SK-N-SH treated with all-trans-retinoic acid at 6 μM for 48 hours (cell line): ENCODE data around the gene ARID5A.

ENCODE experiments used
- ATAC-seq: fragments of 200-7000 bp; cut with Tn5 transposase; 3 replicates; pipeline ENCODE4 v1.9.1; 2020; ENCODE audit warnings: mild to moderate bottlenecking, moderate library complexity
- ARNTL ChIP-seq: fragments of 450-650 bp; formaldehyde crosslinking; IDR thresholded peaks from 2 replicates; pipeline ENCODE4 v1.5.0; 2020; ENCODE audit warnings: low read depth, mild to moderate bottlenecking, moderate library complexity, borderline replicate concordance
- BACH2 ChIP-seq: fragments of 250-450 bp; sonication (Bioruptor Pico); IDR thresholded peaks from 2 replicates; pipeline ENCODE4 v1.9.0; 2021; ENCODE audit warnings: mild to moderate bottlenecking, borderline replicate concordance
- CREB5 ChIP-seq: fragments of 250-450 bp; sonication (Bioruptor Pico); IDR thresholded peaks from 2 replicates; pipeline ENCODE4 v1.5.1; 2020; ENCODE audit warnings: low read depth, mild to moderate bottlenecking, moderate library complexity
- CSRNP3 ChIP-seq: fragments of 250-450 bp; sonication (Bioruptor Pico); IDR thresholded peaks from 2 replicates; pipeline ENCODE4 v1.5.1; 2021; ENCODE audit warnings: mild to moderate bottlenecking, moderate library complexity
- ESRRG ChIP-seq: fragments of 250-450 bp; sonication (Bioruptor Pico); IDR thresholded peaks from 2 replicates; pipeline ENCODE4 v1.6.1; 2021; ENCODE audit warnings: mild to moderate bottlenecking
- GLIS3 ChIP-seq: fragments of 250-450 bp; sonication (Bioruptor Pico); IDR thresholded peaks from 2 replicates; pipeline ENCODE4 v1.5.0; 2020; ENCODE audit warnings: mild to moderate bottlenecking, moderate library complexity
- ISL1 ChIP-seq: fragments of 250-450 bp; sonication (Bioruptor Pico); IDR thresholded peaks from 2 replicates; pipeline ENCODE4 v2.1.2; 2022; ENCODE audit warnings: mild to moderate bottlenecking, moderate library complexity
- OSR1 ChIP-seq: fragments of 250-450 bp; sonication (Bioruptor Pico); IDR thresholded peaks from 2 replicates; pipeline ENCODE4 v1.8.0; 2022; ENCODE audit warnings: moderate library complexity, mild to moderate bottlenecking, inconsistent platforms
- POU6F1 ChIP-seq: fragments of 250-450 bp; sonication (Bioruptor Pico); IDR thresholded peaks from 2 replicates; pipeline ENCODE4 v1.8.0; 2021; ENCODE audit warnings: low read depth, mild to moderate bottlenecking, moderate library complexity, borderline replicate concordance
- PPARA ChIP-seq: fragments of 250-450 bp; sonication (Bioruptor Pico); IDR thresholded peaks from 2 replicates; pipeline ENCODE4 v1.5.0; 2020; ENCODE audit warnings: mild to moderate bottlenecking, borderline replicate concordance
- RARB ChIP-seq: fragments of 250-450 bp; sonication (Bioruptor Pico); IDR thresholded peaks from 2 replicates; pipeline ENCODE4 v1.8.0; 2021; ENCODE audit warnings: mild to moderate bottlenecking, moderate library complexity
- SNAI2 ChIP-seq: fragments of 250-450 bp; sonication (Bioruptor Pico); IDR thresholded peaks from 2 replicates; pipeline ENCODE4 v1.5.0; 2020; ENCODE audit warnings: mild to moderate bottlenecking, moderate library complexity
- TCF4 ChIP-seq: fragments of 250-450 bp; sonication (Bioruptor Pico); IDR thresholded peaks from 2 replicates; pipeline ENCODE4 v1.8.0; 2021; ENCODE audit warnings: mild to moderate bottlenecking, moderate library complexity, borderline replicate concordance
- TOX ChIP-seq: fragments of 250-450 bp; sonication (Bioruptor Pico); IDR thresholded peaks from 2 replicates; pipeline ENCODE4 v1.8.0; 2021; ENCODE audit warnings: mild to moderate bottlenecking, moderate library complexity, borderline replicate concordance
- TSHZ2 ChIP-seq: fragments of 250-450 bp; sonication (Bioruptor Pico); IDR thresholded peaks from 2 replicates; pipeline ENCODE4 v1.5.0; 2020; ENCODE audit warnings: mild to moderate bottlenecking, moderate library complexity
- ZC3H10 ChIP-seq: fragments of 250-450 bp; sonication (Bioruptor Pico); IDR thresholded peaks from 2 replicates; pipeline ENCODE4 v1.5.1; 2021; ENCODE audit warnings: mild to moderate bottlenecking, moderate library complexity
- ZFP3 ChIP-seq: fragments of 250-450 bp; sonication (Bioruptor Pico); IDR thresholded peaks from 2 replicates; pipeline ENCODE4 v1.5.0; 2020; ENCODE audit warnings: mild to moderate bottlenecking, moderate library complexity
- ZFP30 ChIP-seq: fragments of 450-650 bp; formaldehyde crosslinking; IDR thresholded peaks from 2 replicates; pipeline ENCODE4 v1.5.0; 2022; ENCODE audit warnings: mild to moderate bottlenecking, moderate library complexity
- ZNF565 ChIP-seq: fragments of 450-650 bp; formaldehyde crosslinking; conservative IDR thresholded peaks from 2 replicates; pipeline ENCODE4 v1.5.0; 2020; ENCODE audit warnings: low read depth, mild to moderate bottlenecking, moderate library complexity
- ZNF70 ChIP-seq: fragments of 450-650 bp; formaldehyde crosslinking; IDR thresholded peaks from 2 replicates; pipeline ENCODE4 v1.5.0; 2020; ENCODE audit warnings: mild to moderate bottlenecking, moderate library complexity

ARID5A gene

GRCh38 chr2:96528006-96528699 lies 8.4 kb upstream of the ARID5A start:
- no peak for TF ChIP-seq SNAI2 (CRISPR knock-in tag)
- ATAC-seq = no peak

GRCh38 chr2:96528700-96529375 lies 7.7 kb upstream of the ARID5A start:
- ATAC-seq = no peak
- TF ChIP-seq ZFP30 (CRISPR knock-in tag) (no peak), SNAI2 (CRISPR knock-in tag) (no peak), GLIS3 (CRISPR knock-in tag) (no peak), PPARA (no peak), ESRRG (CRISPR knock-in tag) (no peak), ARNTL (CRISPR knock-in tag) (no peak), TCF4 (no peak), ZNF70 (CRISPR knock-in tag) (no peak), TOX (no peak)
- TF ChIP-seq, all 23 proteins: peak for 0

GRCh38 chr2:96529376-96530143 lies 7.0 kb upstream of the ARID5A start:
- no peak for ATAC-seq
- TF ChIP-seq ZC3H10 (CRISPR knock-in tag) (no peak), CSRNP3 (CRISPR knock-in tag) (no peak), ISL1 (CRISPR knock-in tag) (no peak), ZFP3 (CRISPR knock-in tag) (no peak), ZNF70 (CRISPR knock-in tag) (no peak), ZNF565 (CRISPR knock-in tag) (no peak), CREB5 (CRISPR knock-in tag) (no peak), GLIS3 (CRISPR knock-in tag) (no peak), BACH2 (CRISPR knock-in tag) (no peak), TSHZ2 (CRISPR knock-in tag) (no peak), POU6F1 (CRISPR knock-in tag) (no peak), RARB (CRISPR knock-in tag) (no peak), ARNTL (CRISPR knock-in tag) (no peak), SNAI2 (CRISPR knock-in tag) (no peak), PPARA (no peak), OSR1 (CRISPR knock-in tag) (no peak)

- no peak for TF ChIP-seq ZC3H10 (CRISPR knock-in tag)
These were observed 6.5 kb upstream of the ARID5A start for GRCh38 chr2:96530144-96530430.

More at GRCh38 chr2:96530144-96530430, 6.5 kb upstream of the ARID5A start:
- no peak for ATAC-seq
